Upper lobe of left lung (tissue), 6 donors: ENCODE measurements around the gene TMEM178B. TPM values are rescaled to one million over a fixed set of nuclear protein-coding genes. Genes with fewer than 3 reads are reported as not detected.

Source experiments
- ATAC-seq, 2 donors: fragments of 200-7000 bp; cut with Tn5 transposase; one replicate each; pipeline ENCODE4 v1.9.1; 2022; ENCODE audit warnings: mild to moderate bottlenecking in 2 of 2, moderate library complexity in 2 of 2; ENCODE audit not compliant: low FRiP score in 2 of 2
- DNase-seq, 2 donors: peaks; one replicate each; pipeline ENCODE4 v3.0.0-alpha.2; 2019 to 2020
- H3K27ac ChIP-seq, 4 donors: fragments of 200-600 bp; sonication (generic); one replicate each; pipeline ENCODE4 v1.5.1; 2016 to 2019
- H3K27me3 ChIP-seq, 4 donors: fragments of 200-600 bp; sonication (generic); one replicate each; pipeline ENCODE4 v1.5.1; 2017 to 2019
- H3K36me3 ChIP-seq, 4 donors: fragments of 200-600 bp; sonication (generic); one replicate each; pipeline ENCODE4 v1.5.1; 2016 to 2019
- H3K4me1 ChIP-seq, 4 donors: fragments of 200-600 bp; sonication (generic); one replicate each; pipeline ENCODE4 v1.5.1; 2018 to 2019
- H3K4me3 ChIP-seq, 4 donors: fragments of 200-600 bp; sonication (generic); one replicate each; pipeline ENCODE4 v1.5.1; 2017 to 2019; ENCODE audit warnings: mild to moderate bottlenecking in 2 of 4, moderate library complexity in 1 of 4
- H3K9me3 ChIP-seq, 4 donors: fragments of 200-600 bp; sonication (generic); one replicate each; pipeline ENCODE4 v1.5.1; 2018 to 2019
- CTCF ChIP-seq, 6 experiments: fragments of 450-650 bp in 4 of 6; fragments of 200-600 bp in 2 of 6; sonication (generic) in 2 of 6; IDR thresholded peaks; one replicate each; pipeline ENCODE4 v1.5.1; 2016 to 2019; ENCODE audit warnings: antibody characterized with exemption in 6 of 6
- EP300 ChIP-seq, 4 donors: sonication (generic); formaldehyde crosslinking; IDR thresholded peaks; one replicate each; pipeline ENCODE4 v1.5.1; 2017; ENCODE audit warnings: antibody characterized with exemption in 4 of 4, control low read depth in 2 of 4
- POLR2A ChIP-seq, 4 donors: fragments of 450-650 bp; IDR thresholded peaks; one replicate each; pipeline ENCODE4 v1.5.1; 2016 to 2017; ENCODE audit warnings: antibody characterized with exemption in 4 of 4, mild to moderate bottlenecking in 2 of 4
- POLR2AphosphoS5 ChIP-seq, 2 donors: sonication (generic); formaldehyde crosslinking; IDR thresholded peaks; one replicate each; pipeline ENCODE4 v1.5.1; 2017; ENCODE audit warnings: antibody characterized with exemption in 2 of 2
- WGBS, 2 donors: methylation state at CpG; one replicate each; pipeline ENCODE4 v1.1.5; 2017 to 2018; 5-methylcytosine and 5-hydroxymethylcytosine counted together
- total RNA-seq, 6 donors: library from RNA; depleted of rRNA in 4 of 6; stranded (reverse); fragments of >200 nt in 4 of 6; gene quantifications; one replicate each; pipeline versions ENCODE4 v1.1.0 to v1.2.1, GENCODE V29; 2016 to 2021
- donor health status: DM: no; HTN: no; CAD: no; lungs with moderate emphysema.
- donor health status: DM: no; HTN: yes; CAD: no; lungs with severe emphysema.

Gene TMEM178B
- total RNA-seq, 6 donors from 2014 or later = under 0.01 to 1.4 (median 0.32) TPM

DNA sequence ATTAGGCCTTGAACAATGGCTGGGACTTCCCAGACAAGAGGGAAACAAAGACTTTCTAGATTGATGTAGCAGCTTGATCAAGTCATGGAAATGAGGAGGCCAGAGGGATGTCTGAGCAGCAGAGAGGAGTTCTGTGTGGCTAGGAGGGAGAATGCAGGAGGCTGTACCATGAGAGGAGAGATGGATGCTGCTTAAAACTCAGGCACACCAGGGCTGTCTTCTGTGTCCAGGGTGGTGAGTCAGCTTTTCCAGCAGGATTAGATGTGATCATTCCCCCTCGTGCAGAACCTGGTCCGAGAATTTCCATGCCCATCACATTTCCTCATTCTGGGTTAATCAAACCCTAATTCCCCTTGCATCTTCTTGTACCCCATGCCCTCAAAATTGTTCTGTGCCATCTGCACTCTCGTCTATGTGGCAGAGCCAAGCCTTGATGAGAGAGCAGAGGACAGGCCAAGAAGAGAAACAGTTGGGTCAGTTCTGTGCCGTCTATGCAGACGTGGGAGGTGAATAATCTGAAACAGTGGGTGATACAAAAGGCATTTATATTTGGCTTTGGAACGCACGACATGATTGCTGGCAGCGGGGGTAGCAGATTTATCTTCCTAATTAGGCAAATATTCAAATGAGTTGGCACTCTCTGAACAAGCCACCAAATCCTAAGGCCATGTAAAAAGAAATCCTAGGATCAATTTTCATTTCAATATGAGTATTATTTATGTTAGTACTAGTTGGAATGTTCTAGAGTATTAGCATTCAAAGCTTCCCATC lies 160.7 kb downstream of the TMEM178B start:
- H3K4me3 ChIP-seq = no peak overlapping the region
- ATAC-seq (no peak), DNase-seq (no peak)
- H3K9me3 ChIP-seq = no peaks in the 10 kb centered on the region
- no peaks in the 10 kb centered on the region for H3K36me3 ChIP-seq
- 83 to 87% methylated on average over 8 of the region's 8 CpGs for WGBS, 2 donors
- H3K4me1 ChIP-seq = no peaks in the 10 kb centered on the region
- no peak overlapping the region for H3K27ac ChIP-seq
- TF ChIP-seq CTCF (IDR thresholded peaks at IDR 0.05) = no peak
- no peaks in the 10 kb centered on the region for H3K27me3 ChIP-seq

DNA sequence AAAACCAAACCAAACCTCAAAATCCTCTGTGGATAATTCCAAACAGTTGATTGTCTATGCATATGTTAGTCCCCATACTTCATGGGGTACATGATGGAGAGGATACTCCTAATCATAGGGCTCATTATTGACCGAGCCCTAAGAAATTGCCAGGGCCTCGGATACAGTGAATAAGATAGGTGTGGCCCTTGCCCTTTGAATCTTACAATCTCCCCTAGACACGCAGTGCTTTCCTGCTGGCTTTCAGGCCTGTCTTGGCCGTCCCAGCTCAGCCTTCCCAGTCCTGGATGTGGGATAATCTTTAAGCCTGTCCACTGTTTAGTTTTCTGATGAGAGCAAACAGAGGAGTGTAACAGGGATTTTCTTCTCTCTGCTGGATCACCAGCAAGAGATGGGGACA lies 161.8 kb downstream of the TMEM178B start:
- H3K27ac ChIP-seq = no peak overlapping the region
- TF ChIP-seq POLR2A (IDR thresholded peaks at IDR 0.05) (no peak), EP300 (IDR thresholded peaks at IDR 0.05) (no peak), CTCF (IDR thresholded peaks at IDR 0.05) (no peak), POLR2AphosphoS5 (IDR thresholded peaks at IDR 0.05) (no peak)
- WGBS, 2 donors = 68 to 82% methylated on average over 4 of the region's 4 CpGs

GRCh38 chr7:141238596-141239243 lies 164.9 kb downstream of the TMEM178B start:
- H3K4me1 ChIP-seq = no peaks in the 10 kb centered on the region
- DNase-seq = no peak
- H3K36me3 ChIP-seq = no peaks in the 10 kb centered on the region
- TF ChIP-seq EP300 (IDR thresholded peaks at IDR 0.05) = no peak
- TF ChIP-seq POLR2A (IDR thresholded peaks at IDR 0.05) = no peak
- no peak for TF ChIP-seq POLR2AphosphoS5 (IDR thresholded peaks at IDR 0.05)
- TF ChIP-seq CTCF (IDR thresholded peaks at IDR 0.05) = no peak
- no peak overlapping the region for H3K4me3 ChIP-seq
- H3K27ac ChIP-seq = no peak overlapping the region
- WGBS, 2 donors = 52 to 59% methylated on average over 10 of the region's 10 CpGs
- H3K9me3 ChIP-seq = no peaks in the 10 kb centered on the region
- no peak for ATAC-seq
- H3K27me3 ChIP-seq = no peaks in the 10 kb centered on the region

More for the DNA sequence above, 161.8 kb downstream of the TMEM178B start:
- no peaks in the 10 kb centered on the region for H3K4me1 ChIP-seq
- no peaks in the 10 kb centered on the region for H3K36me3 ChIP-seq
- no peaks in the 10 kb centered on the region for H3K9me3 ChIP-seq
- no peak for ATAC-seq
- no peaks in the 10 kb centered on the region for H3K27me3 ChIP-seq
- H3K4me3 ChIP-seq = no peak overlapping the region
- no peak for DNase-seq

GRCh38 chr7:141239661-141240060 lies 165.8 kb downstream of the TMEM178B start:
- H3K4me3 ChIP-seq = no peak overlapping the region
- DNase-seq = no peak
- no peak for TF ChIP-seq POLR2AphosphoS5 (IDR thresholded peaks at IDR 0.05)
- TF ChIP-seq POLR2A (IDR thresholded peaks at IDR 0.05) = no peak
- no peak for TF ChIP-seq EP300 (IDR thresholded peaks at IDR 0.05)
- TF ChIP-seq CTCF (IDR thresholded peaks at IDR 0.05) = no peak
- no peaks in the 10 kb centered on the region for H3K4me1 ChIP-seq
- no peak for ATAC-seq
- WGBS, 2 donors = 95 to 96% methylated on average over 2 of the region's 2 CpGs
- no peaks in the 10 kb centered on the region for H3K27me3 ChIP-seq
- no peaks in the 10 kb centered on the region for H3K9me3 ChIP-seq
- H3K36me3 ChIP-seq = no peaks in the 10 kb centered on the region
- H3K27ac ChIP-seq = no peak overlapping the region
